Lower lobe of right lung (tissue), 2 donors: ENCODE results near the gene RHBDF1. TPM values are rescaled to one million over a fixed set of nuclear protein-coding genes. Genes with fewer than 3 reads are reported as not detected.

Source experiments
- ATAC-seq, 2 donors: fragments of 200-7000 bp; cut with Tn5 transposase; one replicate each; pipeline ENCODE4 v1.9.1; 2020 to 2022; ENCODE audit warnings: mild to moderate bottlenecking in 2 of 2, moderate library complexity in 2 of 2
- DNase-seq: peaks from one replicate; pipeline ENCODE4 v3.0.0-alpha.2; 2020
- H3K27ac ChIP-seq: fragments of 200-600 bp; one replicate; pipeline ENCODE4 v1.8.0; 2022
- H3K27me3 ChIP-seq: fragments of 200-600 bp; one replicate; pipeline ENCODE4 v1.8.0; 2022; ENCODE audit warnings: low read depth
- H3K36me3 ChIP-seq: fragments of 200-600 bp; one replicate; pipeline ENCODE4 v1.8.0; 2022; ENCODE audit warnings: mild to moderate bottlenecking
- H3K4me1 ChIP-seq: fragments of 200-600 bp; one replicate; pipeline ENCODE4 v1.8.0; 2022
- H3K4me3 ChIP-seq: fragments of 200-600 bp; one replicate; pipeline ENCODE4 v1.8.0; 2022; ENCODE audit warnings: mild to moderate bottlenecking
- H3K9me3 ChIP-seq: fragments of 200-600 bp; one replicate; pipeline ENCODE4 v1.8.0; 2022
- CTCF ChIP-seq: fragments of 200-600 bp; IDR thresholded peaks from one replicate; pipeline ENCODE4 v1.8.0; 2022; ENCODE audit warnings: antibody characterized with exemption, mild to moderate bottlenecking
- intact Hi-C: fragments of 100-400 bp; cut with DNase I; formaldehyde crosslinking; loops from one replicate; pipeline ENCODE4 v1.11.0; 2022
- total RNA-seq: library from RNA; stranded (reverse); fragmentation: NEBNext Ultra II Directional; extraction: Animal tissue kit (Norgen Biotek cat#: 25700); gene quantifications from one replicate; pipeline ENCODE4 v1.2.1, GENCODE V29; 2021
- donor health status: DM: no; HTN: yes; CAD: no; lungs with severe emphysema.

The RHBDF1 gene
- total RNA-seq, 1 donor from 2014 or later: 35.9 TPM

GRCh38 chr16:85865-86264, 13.4 kb upstream of the RHBDF1 start:
- Histone ChIP-seq H3K36me3 (peaks cover 64% of the 10 kb centered on the region), H3K27ac (peak overlapping the region; percentile 85)
- intact Hi-C loops: no loop called here

GRCh38 chr16:85407-85782, 13.0 kb upstream of the RHBDF1 start:
- Histone ChIP-seq H3K4me1 (peaks cover 33% of the 10 kb centered on the region), H3K27me3 (no peaks in the 10 kb centered on the region), H3K27ac (peak overlapping the region; percentile 85), H3K9me3 (no peaks in the 10 kb centered on the region), H3K4me3 (no peak overlapping the region), H3K36me3 (peaks cover 65% of the 10 kb centered on the region)
- ATAC-seq: peak in 1 of 2 donors; percentile 4
- intact Hi-C loops: no loop called here
- DNase-seq: no peak
- TF ChIP-seq CTCF: no peak

More at GRCh38 chr16:85865-86264, 13.4 kb upstream of the RHBDF1 start:
- no peak for TF ChIP-seq CTCF
- Histone ChIP-seq H3K4me1 (peaks cover 33% of the 10 kb centered on the region), H3K9me3 (no peaks in the 10 kb centered on the region), H3K27me3 (no peaks in the 10 kb centered on the region), H3K4me3 (no peak overlapping the region)
- no peak for DNase-seq
- ATAC-seq: no peak

DNA sequence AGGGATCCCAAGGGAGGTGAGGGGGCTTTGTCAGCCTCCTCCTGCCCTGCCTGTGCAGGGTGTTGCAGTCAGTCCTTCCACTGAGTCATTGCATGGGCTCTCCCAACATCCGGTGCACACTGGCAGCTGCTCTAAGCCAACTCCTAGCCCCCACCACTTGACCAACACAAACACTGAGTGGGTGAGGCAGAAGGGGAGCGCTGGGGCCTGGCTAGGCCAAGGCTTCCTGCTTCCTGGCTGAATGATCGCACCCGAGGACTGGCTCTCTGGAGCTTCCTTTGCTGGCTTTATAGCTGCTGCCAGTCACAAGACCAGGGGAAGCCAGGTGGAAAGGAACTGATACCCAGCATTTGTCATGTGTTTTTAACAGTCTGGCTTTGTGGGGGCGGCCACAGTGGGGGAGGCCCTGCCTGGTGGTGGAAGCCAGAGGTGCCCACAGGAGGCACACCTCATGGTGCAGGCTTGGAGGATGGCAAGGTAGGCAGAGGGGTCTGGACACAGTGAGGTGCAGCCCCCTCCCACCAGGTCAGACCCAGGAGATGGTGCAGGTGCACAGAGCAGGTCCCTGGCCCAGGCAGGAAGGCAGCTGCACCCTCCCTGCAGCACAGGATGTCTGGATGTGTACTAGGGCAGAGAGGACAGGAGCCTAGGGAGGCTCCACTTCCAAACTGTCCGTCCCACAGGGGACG, 12.4 kb upstream of the RHBDF1 start:
- DNase-seq (no peak), ATAC-seq (peak; percentile 71 to 72)
- H3K27me3 ChIP-seq: no peaks in the 10 kb centered on the region
- intact Hi-C loops: no loop called here
- H3K4me1 ChIP-seq: peaks cover 33% of the 10 kb centered on the region
- H3K36me3 ChIP-seq: peaks cover 65% of the 10 kb centered on the region
- peak overlapping the region; percentile 85 for H3K27ac ChIP-seq
- H3K9me3 ChIP-seq: no peaks in the 10 kb centered on the region
- peak overlapping the region; percentile 2 for H3K4me3 ChIP-seq
- TF ChIP-seq CTCF: no peak

GRCh38 chr16:83781-84615, 11.6 kb upstream of the RHBDF1 start:
- Histone ChIP-seq H3K4me3 (peak overlapping the region; percentile 2), H3K9me3 (no peaks in the 10 kb centered on the region), H3K4me1 (peaks cover 41% of the 10 kb centered on the region), H3K27me3 (no peaks in the 10 kb centered on the region), H3K27ac (peak overlapping the region; percentile 85), H3K36me3 (peaks cover 63% of the 10 kb centered on the region)
- intact Hi-C loops: no loop called here
- TF ChIP-seq CTCF: no peak
- ATAC-seq (no peak), DNase-seq (no peak)

DNA sequence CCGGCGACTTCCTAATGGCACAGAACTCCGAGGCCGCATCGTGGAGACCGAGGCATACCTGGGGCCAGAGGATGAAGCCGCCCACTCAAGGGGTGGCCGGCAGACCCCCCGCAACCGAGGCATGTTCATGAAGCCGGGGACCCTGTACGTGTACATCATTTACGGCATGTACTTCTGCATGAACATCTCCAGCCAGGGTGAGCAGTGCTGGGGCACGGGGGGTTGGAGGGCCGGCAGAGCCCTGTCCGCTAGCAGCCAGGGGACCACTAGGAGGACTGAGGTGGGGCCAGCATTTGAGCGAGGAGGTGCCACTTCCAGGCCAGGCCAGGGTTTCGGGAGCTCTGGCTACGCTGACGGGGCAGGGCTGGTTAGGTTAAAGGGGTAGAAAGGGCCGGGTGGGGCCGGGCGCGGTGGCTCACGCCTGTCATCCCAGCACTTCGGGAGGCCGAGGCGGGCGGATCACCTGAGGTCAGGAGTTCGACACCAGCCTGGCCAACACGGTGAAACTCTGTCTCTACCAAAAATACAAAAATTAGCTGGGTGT, 10.7 kb upstream of the RHBDF1 start:
- ATAC-seq: no peak
- DNase-seq: no peak
- Histone ChIP-seq H3K27ac (no peak overlapping the region), H3K4me3 (no peak overlapping the region), H3K4me1 (peaks cover 47% of the 10 kb centered on the region), H3K9me3 (no peaks in the 10 kb centered on the region), H3K27me3 (no peaks in the 10 kb centered on the region), H3K36me3 (peaks cover 54% of the 10 kb centered on the region)
- no peak for TF ChIP-seq CTCF
- intact Hi-C loops: no loop called here
